ENCODE data around the gene CTAGE1.

CTAGE1 gene

DNA sequence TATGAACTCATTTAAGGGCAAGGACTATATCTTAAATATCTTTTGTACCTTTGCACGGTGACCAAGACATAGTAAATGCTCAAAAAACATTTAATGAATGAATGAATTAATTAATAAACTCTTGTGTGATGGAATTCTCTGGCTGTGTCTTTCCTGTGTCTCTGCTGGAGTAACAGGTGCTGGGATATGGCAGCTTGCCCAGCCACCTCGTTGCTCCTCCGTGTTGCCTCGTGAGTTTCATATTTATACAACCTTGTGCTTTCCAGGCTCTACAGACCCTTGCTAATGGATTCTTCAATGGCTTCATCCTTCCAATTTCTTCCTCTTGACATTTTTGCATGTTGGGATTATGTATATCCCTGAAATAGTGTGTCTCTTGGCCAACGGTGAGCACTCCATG lies 30.4 kb downstream of the CTAGE1 start:
- no peak for DNase-seq

GRCh38 chr18:22385718-22386117 lies 32.0 kb downstream of the CTAGE1 start:
- DNase-seq = no peak

GRCh38 chr18:22378672-22379282 lies 38.9 kb downstream of the CTAGE1 start:
- DNase-seq = peak; percentile 12

- DNase-seq = no peak
Measured at GRCh38 chr18:22377769-22378168, 39.9 kb downstream of the CTAGE1 start.

DNA sequence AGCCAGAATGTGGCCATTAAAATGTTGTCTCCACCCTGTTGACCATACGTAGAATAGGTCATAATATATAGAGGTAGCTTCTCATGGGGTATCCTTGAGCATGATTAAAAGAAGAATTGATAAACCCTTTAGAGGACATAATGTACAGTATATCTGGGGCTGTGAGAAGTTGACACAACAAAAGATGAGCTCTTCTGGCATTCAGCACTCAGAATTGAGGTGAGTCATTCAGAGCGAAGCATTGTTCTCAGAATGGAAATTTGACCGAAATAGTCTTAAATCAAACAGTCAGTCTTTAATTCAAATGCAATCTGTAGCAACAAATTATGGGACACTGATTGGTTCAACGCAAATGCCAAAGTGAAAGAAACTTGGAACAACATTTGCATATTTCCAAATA lies 47.3 kb downstream of the CTAGE1 start:
- DNase-seq = no peak

GRCh38 chr18:22368021-22368420 lies 49.7 kb downstream of the CTAGE1 start:
- no peak for DNase-seq

DNA sequence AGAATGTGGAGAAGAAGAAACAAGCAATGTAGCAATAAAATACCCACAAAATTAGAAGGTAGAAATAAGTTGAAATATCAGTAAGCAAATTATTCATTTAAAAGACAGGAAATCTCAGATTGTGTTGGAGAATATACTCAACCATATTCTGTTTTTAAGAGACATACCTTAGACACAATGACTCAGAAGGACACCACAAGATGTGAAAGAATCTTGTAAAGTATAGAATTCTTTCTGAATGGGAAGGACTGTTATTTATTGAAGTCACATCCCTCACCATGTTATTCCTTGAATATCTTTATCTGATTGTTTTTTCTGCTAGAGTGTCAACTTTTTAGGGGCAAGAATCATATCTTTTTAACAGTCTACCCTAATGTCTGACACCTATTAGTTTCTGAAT lies 50.4 kb downstream of the CTAGE1 start:
- no peak for DNase-seq

DNA sequence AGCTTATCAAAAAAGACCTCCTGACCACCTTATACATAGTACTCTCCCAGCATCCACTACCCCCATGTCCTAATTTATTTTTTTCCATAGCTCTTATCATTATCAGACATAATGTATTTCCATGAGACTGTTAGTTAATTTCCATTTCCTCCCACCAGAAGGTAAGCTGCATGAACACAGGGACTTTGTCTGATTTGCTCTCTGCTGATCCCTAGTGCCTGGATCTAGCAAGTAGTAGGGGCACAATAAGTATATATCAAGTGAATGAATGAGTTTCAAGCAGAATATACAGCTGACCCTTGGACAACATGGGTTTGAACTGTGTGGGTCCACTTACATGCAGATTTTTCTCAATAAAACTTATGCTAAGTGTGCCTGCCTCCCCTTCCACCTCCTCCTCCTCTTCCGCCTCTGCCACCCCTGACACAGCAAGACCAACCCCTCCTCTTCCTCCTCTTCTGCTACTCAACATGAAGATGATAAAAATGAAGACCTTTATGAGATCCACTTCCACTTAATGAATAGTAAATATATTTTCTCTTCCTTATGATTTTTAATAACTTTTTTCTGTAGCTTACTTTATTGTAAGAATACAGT lies 53.8 kb downstream of the CTAGE1 start:
- DNase-seq = no peak
